ENCODE data around the gene NUP54.

The NUP54 gene

DNA sequence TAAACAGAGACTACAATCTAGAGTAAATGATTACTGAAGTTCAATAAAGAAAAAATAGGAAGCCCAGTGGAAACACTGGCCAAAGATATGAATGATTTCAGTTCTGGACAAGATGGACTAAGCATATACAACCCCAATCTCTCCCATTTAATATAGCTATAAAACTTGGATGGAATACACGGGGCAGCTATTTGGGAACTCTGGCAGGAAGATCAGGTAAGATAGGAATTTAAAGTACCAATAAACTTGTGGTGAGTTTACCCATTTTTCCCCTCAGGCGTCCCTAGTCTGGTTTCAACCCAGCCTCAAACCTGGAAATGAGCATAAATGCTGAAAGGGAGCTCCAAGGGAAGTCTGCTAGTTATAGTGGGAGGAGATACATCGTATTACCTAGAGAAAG lies 20.4 kb downstream of the NUP54 start:
- no peaks in the 10 kb centered on the region for H3K36me3 ChIP-seq (ENCODE audit: control insufficient read depth, insufficient read depth, low read length)
- no peaks in the 10 kb centered on the region for H3K27me3 ChIP-seq (ENCODE audit: control insufficient read depth, insufficient read depth, low read length)
- no peaks in the 10 kb centered on the region for H3K4me1 ChIP-seq (ENCODE audit: control insufficient read depth, insufficient read depth, low read length)
- H3K4me3 ChIP-seq (ENCODE audit: low read length): no peak overlapping the region
- H3K9me3 ChIP-seq (ENCODE audit: control insufficient read depth, low read length): no peaks in the 10 kb centered on the region
- H3K9ac ChIP-seq (ENCODE audit: low read length): no peak overlapping the region

DNA sequence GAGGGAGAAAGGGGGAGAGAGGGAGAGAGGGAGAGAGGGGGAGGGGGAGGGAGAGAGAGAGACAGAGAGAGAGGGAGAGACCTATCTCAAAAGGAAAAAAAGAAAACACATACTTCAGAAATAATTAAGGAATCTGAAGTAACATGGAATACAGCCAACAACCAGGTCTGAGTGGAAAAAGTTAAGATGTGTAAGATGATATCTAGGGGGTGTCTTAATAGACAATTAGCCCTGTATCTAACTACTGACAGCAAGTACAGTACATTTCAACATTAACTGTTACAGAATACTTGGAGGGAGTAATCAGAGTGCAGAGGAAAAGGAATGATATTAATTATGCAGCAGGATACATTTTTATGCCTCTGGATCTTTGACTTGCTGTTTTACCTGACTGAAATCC lies 22.4 kb downstream of the NUP54 start:
- no peaks in the 10 kb centered on the region for H3K27me3 ChIP-seq (ENCODE audit: control insufficient read depth, insufficient read depth, low read length)
- no peaks in the 10 kb centered on the region for H3K36me3 ChIP-seq (ENCODE audit: control insufficient read depth, insufficient read depth, low read length)

GRCh38 chr4:76120199-76120598 lies 28.0 kb downstream of the NUP54 start:
- no peaks in the 10 kb centered on the region for H3K27me3 ChIP-seq (ENCODE audit: control insufficient read depth, insufficient read depth, low read length)
- H3K9me3 ChIP-seq (ENCODE audit: control insufficient read depth, low read length): no peaks in the 10 kb centered on the region
- peaks cover 9% of the 10 kb centered on the region for H3K36me3 ChIP-seq (ENCODE audit: control insufficient read depth, insufficient read depth, low read length)
- no peak overlapping the region for H3K4me3 ChIP-seq (ENCODE audit: low read length)
- no peak overlapping the region for H3K9ac ChIP-seq (ENCODE audit: low read length)
- H3K4me1 ChIP-seq (ENCODE audit: control insufficient read depth, insufficient read depth, low read length): no peaks in the 10 kb centered on the region

More for the DNA sequence above, 22.4 kb downstream of the NUP54 start:
- Histone ChIP-seq H3K4me3 (ENCODE audit: low read length) (no peak overlapping the region), H3K9ac (ENCODE audit: low read length) (no peak overlapping the region), H3K9me3 (ENCODE audit: control insufficient read depth, low read length) (no peaks in the 10 kb centered on the region), H3K4me1 (ENCODE audit: control insufficient read depth, insufficient read depth, low read length) (no peaks in the 10 kb centered on the region)

GRCh38 chr4:76117536-76117935 lies 30.7 kb downstream of the NUP54 start:
- peaks cover 9% of the 10 kb centered on the region for H3K36me3 ChIP-seq (ENCODE audit: control insufficient read depth, insufficient read depth, low read length)
- H3K9me3 ChIP-seq (ENCODE audit: control insufficient read depth, low read length): no peaks in the 10 kb centered on the region
- H3K27me3 ChIP-seq (ENCODE audit: control insufficient read depth, insufficient read depth, low read length): no peaks in the 10 kb centered on the region
- no peak overlapping the region for H3K4me3 ChIP-seq (ENCODE audit: low read length)
- H3K4me1 ChIP-seq (ENCODE audit: control insufficient read depth, insufficient read depth, low read length): no peaks in the 10 kb centered on the region
- no peak overlapping the region for H3K9ac ChIP-seq (ENCODE audit: low read length)

- H3K27me3 ChIP-seq (ENCODE audit: control insufficient read depth, insufficient read depth, low read length): no peaks in the 10 kb centered on the region
- no peak overlapping the region for H3K9ac ChIP-seq (ENCODE audit: low read length)
- peaks cover 9% of the 10 kb centered on the region for H3K36me3 ChIP-seq (ENCODE audit: control insufficient read depth, insufficient read depth, low read length)
- H3K4me3 ChIP-seq (ENCODE audit: low read length): no peak overlapping the region
- H3K9me3 ChIP-seq (ENCODE audit: control insufficient read depth, low read length): no peaks in the 10 kb centered on the region
- H3K4me1 ChIP-seq (ENCODE audit: control insufficient read depth, insufficient read depth, low read length): no peaks in the 10 kb centered on the region
Observed at GRCh38 chr4:76116821-76117220, 31.4 kb downstream of the NUP54 start.

- no peak overlapping the region for H3K4me3 ChIP-seq (ENCODE audit: low read length)
Observed at GRCh38 chr4:76108467-76109181, 39.6 kb downstream of the NUP54 start.

GRCh38 chr4:76106442-76106841 lies 41.8 kb downstream of the NUP54 start:
- Histone ChIP-seq H3K36me3 (ENCODE audit: control insufficient read depth, insufficient read depth, low read length) (no peaks in the 10 kb centered on the region), H3K4me1 (ENCODE audit: control insufficient read depth, insufficient read depth, low read length) (no peaks in the 10 kb centered on the region), H3K4me3 (ENCODE audit: low read length) (no peak overlapping the region), H3K27me3 (ENCODE audit: control insufficient read depth, insufficient read depth, low read length) (no peaks in the 10 kb centered on the region), H3K9me3 (ENCODE audit: control insufficient read depth, low read length) (no peaks in the 10 kb centered on the region), H3K9ac (ENCODE audit: low read length) (no peak overlapping the region)

More at GRCh38 chr4:76108467-76109181, 39.6 kb downstream of the NUP54 start:
- no peaks in the 10 kb centered on the region for H3K9me3 ChIP-seq (ENCODE audit: control insufficient read depth, low read length)
- no peaks in the 10 kb centered on the region for H3K4me1 ChIP-seq (ENCODE audit: control insufficient read depth, insufficient read depth, low read length)
- no peaks in the 10 kb centered on the region for H3K27me3 ChIP-seq (ENCODE audit: control insufficient read depth, insufficient read depth, low read length)
- no peaks in the 10 kb centered on the region for H3K36me3 ChIP-seq (ENCODE audit: control insufficient read depth, insufficient read depth, low read length)
- no peak overlapping the region for H3K9ac ChIP-seq (ENCODE audit: low read length)

GRCh38 chr4:76105652-76106051 lies 42.5 kb downstream of the NUP54 start:
- Histone ChIP-seq H3K9me3 (ENCODE audit: control insufficient read depth, low read length) (no peaks in the 10 kb centered on the region), H3K4me3 (ENCODE audit: low read length) (no peak overlapping the region), H3K36me3 (ENCODE audit: control insufficient read depth, insufficient read depth, low read length) (no peaks in the 10 kb centered on the region), H3K27me3 (ENCODE audit: control insufficient read depth, insufficient read depth, low read length) (no peaks in the 10 kb centered on the region), H3K4me1 (ENCODE audit: control insufficient read depth, insufficient read depth, low read length) (no peaks in the 10 kb centered on the region), H3K9ac (ENCODE audit: low read length) (no peak overlapping the region)

- H3K4me1 ChIP-seq (ENCODE audit: control insufficient read depth, insufficient read depth, low read length): no peaks in the 10 kb centered on the region
- no peaks in the 10 kb centered on the region for H3K36me3 ChIP-seq (ENCODE audit: control insufficient read depth, insufficient read depth, low read length)
- no peak overlapping the region for H3K4me3 ChIP-seq (ENCODE audit: low read length)
- no peaks in the 10 kb centered on the region for H3K9me3 ChIP-seq (ENCODE audit: control insufficient read depth, low read length)
- no peak overlapping the region for H3K9ac ChIP-seq (ENCODE audit: low read length)
- H3K27me3 ChIP-seq (ENCODE audit: control insufficient read depth, insufficient read depth, low read length): no peaks in the 10 kb centered on the region
Observed at GRCh38 chr4:76096076-76096475, 52.1 kb downstream of the NUP54 start.

GRCh38 chr4:76095568-76095967 lies 52.6 kb downstream of the NUP54 start:
- Histone ChIP-seq H3K4me1 (ENCODE audit: control insufficient read depth, insufficient read depth, low read length) (no peaks in the 10 kb centered on the region), H3K9me3 (ENCODE audit: control insufficient read depth, low read length) (no peaks in the 10 kb centered on the region), H3K36me3 (ENCODE audit: control insufficient read depth, insufficient read depth, low read length) (no peaks in the 10 kb centered on the region), H3K4me3 (ENCODE audit: low read length) (no peak overlapping the region), H3K9ac (ENCODE audit: low read length) (no peak overlapping the region), H3K27me3 (ENCODE audit: control insufficient read depth, insufficient read depth, low read length) (no peaks in the 10 kb centered on the region)

- H3K27me3 ChIP-seq (ENCODE audit: control insufficient read depth, insufficient read depth, low read length): no peaks in the 10 kb centered on the region
- H3K4me3 ChIP-seq (ENCODE audit: low read length): no peak overlapping the region
- no peak overlapping the region for H3K9ac ChIP-seq (ENCODE audit: low read length)
- no peaks in the 10 kb centered on the region for H3K9me3 ChIP-seq (ENCODE audit: control insufficient read depth, low read length)
- no peaks in the 10 kb centered on the region for H3K4me1 ChIP-seq (ENCODE audit: control insufficient read depth, insufficient read depth, low read length)
- no peaks in the 10 kb centered on the region for H3K36me3 ChIP-seq (ENCODE audit: control insufficient read depth, insufficient read depth, low read length)
Observed at GRCh38 chr4:76091052-76091451, 57.1 kb downstream of the NUP54 start.

DNA sequence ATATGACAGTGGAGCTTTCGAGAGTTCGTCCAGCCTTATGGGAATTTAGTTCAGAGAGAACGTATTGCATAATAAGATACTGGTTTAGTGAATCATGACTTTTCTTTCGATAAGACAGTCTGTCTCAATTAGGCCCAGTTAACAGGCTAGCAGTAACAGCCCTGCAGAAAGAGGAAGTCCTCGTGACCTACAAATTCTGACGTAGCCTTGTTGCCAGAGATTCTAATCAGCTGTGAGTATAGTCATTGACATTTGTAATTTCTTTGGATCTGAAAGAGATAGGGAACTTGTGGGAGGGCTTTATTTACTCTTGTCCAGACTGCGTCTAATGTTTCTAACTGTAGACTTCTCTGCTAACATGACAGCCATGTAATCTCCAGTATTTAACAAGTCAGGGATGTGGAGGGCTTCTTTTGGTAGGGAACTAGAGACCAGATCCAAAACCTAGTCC lies 57.9 kb downstream of the NUP54 start:
- Histone ChIP-seq H3K9me3 (ENCODE audit: control insufficient read depth, low read length) (no peaks in the 10 kb centered on the region), H3K4me3 (ENCODE audit: low read length) (no peak overlapping the region), H3K27me3 (ENCODE audit: control insufficient read depth, insufficient read depth, low read length) (no peaks in the 10 kb centered on the region), H3K9ac (ENCODE audit: low read length) (no peak overlapping the region), H3K36me3 (ENCODE audit: control insufficient read depth, insufficient read depth, low read length) (no peaks in the 10 kb centered on the region), H3K4me1 (ENCODE audit: control insufficient read depth, insufficient read depth, low read length) (no peaks in the 10 kb centered on the region)

DNA sequence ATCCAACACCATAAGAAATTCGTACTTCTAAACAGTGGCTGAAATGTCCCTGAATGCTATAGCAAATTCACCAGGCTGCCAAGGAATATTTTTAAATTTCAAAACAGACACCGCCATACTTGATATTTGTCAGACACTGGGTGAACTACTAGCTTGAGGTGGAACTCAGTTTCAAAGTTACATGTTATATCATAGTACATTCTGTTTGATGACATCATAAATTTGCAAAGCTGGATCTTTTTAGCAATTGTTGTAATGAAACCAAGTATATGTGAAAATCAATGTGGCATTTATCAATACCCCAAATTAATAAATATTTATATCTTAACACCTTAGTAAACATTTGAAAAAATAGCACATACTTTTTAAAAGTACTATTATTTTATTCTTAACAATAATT lies 59.5 kb downstream of the NUP54 start:
- Histone ChIP-seq H3K27me3 (ENCODE audit: control insufficient read depth, insufficient read depth, low read length) (no peaks in the 10 kb centered on the region), H3K9me3 (ENCODE audit: control insufficient read depth, low read length) (no peaks in the 10 kb centered on the region), H3K4me3 (ENCODE audit: low read length) (no peak overlapping the region), H3K4me1 (ENCODE audit: control insufficient read depth, insufficient read depth, low read length) (no peaks in the 10 kb centered on the region), H3K36me3 (ENCODE audit: control insufficient read depth, insufficient read depth, low read length) (no peaks in the 10 kb centered on the region), H3K9ac (ENCODE audit: low read length) (no peak overlapping the region)

Data from mucosa of stomach (tissue), 1 donor.